Spinal cord (tissue), 10 donors: ENCODE measurements around the gene SH3RF3. TPM values are rescaled to one million over a fixed set of nuclear protein-coding genes. Genes with fewer than 3 reads are reported as not detected.

Experiments used
- DNase-seq, 6 donors: peaks; one replicate each; pipeline versions ENCODE4 v3.0.0 to v3.0.0-alpha.2; 2013 to 2015; ENCODE audit warnings: low spot score in 6 of 6, low read depth in 4 of 6
- H3K27ac ChIP-seq: one replicate; pipeline ENCODE4 v1.5.1; 2013; ENCODE audit warnings: low read depth, low read length, control low read depth
- H3K27me3 ChIP-seq: one replicate; pipeline ENCODE4 v1.6.1; 2013; ENCODE audit warnings: low read length; ENCODE audit not compliant: control insufficient read depth, insufficient read depth
- H3K36me3 ChIP-seq: one replicate; pipeline ENCODE4 v1.6.1; 2013; ENCODE audit warnings: low read length; ENCODE audit not compliant: control insufficient read depth, insufficient read depth
- H3K4me1 ChIP-seq: one replicate; pipeline ENCODE4 v1.6.1; 2013; ENCODE audit warnings: low read length; ENCODE audit not compliant: control insufficient read depth, insufficient read depth
- H3K4me3 ChIP-seq: one replicate; pipeline ENCODE4 v1.5.1; 2013; ENCODE audit warnings: low read depth, low read length, control low read depth
- H3K9me3 ChIP-seq: one replicate; pipeline ENCODE4 v1.6.1; 2013; ENCODE audit warnings: low read length; ENCODE audit not compliant: control insufficient read depth, insufficient read depth
- WGBS: methylation state at CpG from one replicate; pipeline ENCODE4 v1.1.5; 2013; ENCODE audit warnings: missing lambda C conversion rate; ENCODE audit not compliant: insufficient coverage; 5-methylcytosine and 5-hydroxymethylcytosine counted together
- polyA plus RNA-seq, 2 donors: library from polyadenylated mRNA; unstranded; fragments of 120-200 nt; gene quantifications; one replicate each; pipeline ENCODE4 v1.2.1, GENCODE V29; 2013; ENCODE audit not compliant: insufficient read length in 2 of 2
- total RNA-seq, 2 donors: library from RNA; depleted of rRNA in 1 of 2; stranded (reverse); fragments of 120-200 nt in 1 of 2; fragments of >200 nt in 1 of 2; gene quantifications; one replicate each; pipeline versions ENCODE4 v1.2.3 to v1.2.4, GENCODE V29; 2013 to 2014
- donor health status: healthy.

SH3RF3 gene
- total and polyA plus RNA-seq, 4 donors: 4.8 to 11.8 (median 7.8) TPM

- H3K4me1 ChIP-seq: peaks cover 12% of the 10 kb centered on the region
- no peak overlapping the region for H3K27ac ChIP-seq
- no peak for DNase-seq
- no peaks in the 10 kb centered on the region for H3K36me3 ChIP-seq
- WGBS: 90% methylated on average over 2 of the region's 4 CpGs
- peaks cover 4% of the 10 kb centered on the region for H3K27me3 ChIP-seq
- H3K9me3 ChIP-seq: no peaks in the 10 kb centered on the region
- no peak overlapping the region for H3K4me3 ChIP-seq
Observed at GRCh38 chr2:109330056-109330455, 201.1 kb downstream of the SH3RF3 start.

- H3K27ac ChIP-seq: no peak overlapping the region
Observed at GRCh38 chr2:109331081-109331480, 202.1 kb downstream of the SH3RF3 start.

DNA sequence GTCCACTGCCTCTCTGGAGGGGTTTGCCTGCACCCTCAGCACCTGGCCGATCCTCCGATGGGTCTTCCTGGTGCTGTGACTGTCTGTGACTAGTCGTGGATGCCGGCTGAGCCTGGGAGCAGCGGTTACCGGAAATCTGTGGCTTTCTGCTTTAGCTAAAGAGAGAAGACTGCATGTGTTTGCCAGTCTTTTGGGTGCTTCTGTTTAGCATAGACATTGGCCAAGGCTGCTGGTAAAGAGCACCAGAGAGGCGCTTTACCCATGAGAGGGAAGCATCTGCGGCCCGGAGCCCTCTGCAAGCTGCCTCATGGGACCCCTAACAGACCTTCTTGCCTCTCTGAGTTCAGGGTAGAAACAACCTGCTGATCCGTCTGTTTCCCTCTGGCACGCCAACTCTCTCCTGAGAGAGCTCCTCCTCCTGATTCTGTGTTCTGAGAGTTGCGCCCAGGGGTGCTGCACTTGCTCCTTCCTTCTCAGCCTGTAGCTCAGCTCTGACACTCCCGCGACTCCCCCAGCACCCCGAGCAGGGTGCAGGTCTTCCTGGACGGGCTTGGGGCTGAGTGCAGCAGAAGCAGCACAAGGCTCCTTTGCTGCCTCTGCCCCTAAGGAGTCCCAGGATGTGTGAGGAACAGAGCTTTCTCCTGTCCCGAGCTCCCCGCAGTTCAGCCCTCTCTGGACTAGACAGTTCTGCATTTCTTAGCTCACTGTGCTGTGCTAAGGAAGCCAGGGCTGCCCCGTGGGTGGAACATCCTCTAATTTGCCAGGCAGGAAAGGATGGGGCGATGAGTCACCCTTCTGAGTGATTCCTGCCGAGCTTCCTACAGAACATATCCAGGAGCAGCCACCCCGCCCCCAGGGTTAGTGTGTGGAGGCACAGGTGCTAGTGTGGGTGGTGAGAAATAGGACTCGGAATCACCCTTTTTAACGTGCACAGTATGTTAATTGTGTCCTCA lies 203.2 kb downstream of the SH3RF3 start:
- WGBS: 75% methylated on average over 18 of the region's 24 CpGs
- no peaks in the 10 kb centered on the region for H3K9me3 ChIP-seq
- DNase-seq: peak in 1 of 6 donors; percentile 76
- H3K27ac ChIP-seq: no peak overlapping the region
- peaks cover 16% of the 10 kb centered on the region for H3K4me1 ChIP-seq
- H3K4me3 ChIP-seq: no peak overlapping the region
- no peaks in the 10 kb centered on the region for H3K36me3 ChIP-seq
- H3K27me3 ChIP-seq: peaks cover 4% of the 10 kb centered on the region

More at GRCh38 chr2:109331081-109331480, 202.1 kb downstream of the SH3RF3 start:
- H3K4me1 ChIP-seq: peaks cover 16% of the 10 kb centered on the region
- DNase-seq: peak in 1 of 6 donors; percentile 94
- no peak overlapping the region for H3K4me3 ChIP-seq
- H3K9me3 ChIP-seq: no peaks in the 10 kb centered on the region
- no peaks in the 10 kb centered on the region for H3K36me3 ChIP-seq
- peaks cover 4% of the 10 kb centered on the region for H3K27me3 ChIP-seq
- no CpG with 5 or more reads among the region's 4 CpGs for WGBS

DNA sequence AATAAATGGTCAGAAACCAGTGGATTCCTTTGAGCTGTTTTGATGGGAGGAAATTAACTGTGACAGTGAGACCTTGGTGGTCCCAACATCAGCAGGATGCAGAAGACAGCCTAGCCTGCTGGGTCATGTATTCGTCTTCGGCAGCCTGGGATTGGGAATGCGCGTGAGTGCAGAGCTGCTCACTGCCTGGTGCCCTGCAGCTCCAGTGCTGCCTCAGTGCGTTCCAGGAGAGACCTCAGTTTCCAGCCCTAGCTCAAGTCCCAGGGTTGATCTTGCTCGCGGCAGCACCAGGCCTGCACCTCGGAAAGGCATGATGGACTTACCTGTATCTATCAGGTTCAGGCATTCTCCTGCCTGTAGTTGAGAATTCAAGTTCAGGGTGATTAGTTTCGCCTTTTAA lies 203.9 kb downstream of the SH3RF3 start:
- Histone ChIP-seq H3K36me3 (no peaks in the 10 kb centered on the region), H3K9me3 (no peaks in the 10 kb centered on the region), H3K4me1 (peaks cover 16% of the 10 kb centered on the region), H3K27ac (no peak overlapping the region), H3K27me3 (peaks cover 4% of the 10 kb centered on the region), H3K4me3 (no peak overlapping the region)
- WGBS: 86% methylated on average over 9 of the region's 9 CpGs
- no peak for DNase-seq

- WGBS: 87% methylated on average over 3 of the region's 7 CpGs
- DNase-seq: no peak
- Histone ChIP-seq H3K9me3 (no peaks in the 10 kb centered on the region), H3K4me3 (no peak overlapping the region), H3K4me1 (peaks cover 16% of the 10 kb centered on the region), H3K27me3 (peaks cover 5% of the 10 kb centered on the region), H3K27ac (no peak overlapping the region), H3K36me3 (no peaks in the 10 kb centered on the region)
Observed at GRCh38 chr2:109333414-109334210, 204.6 kb downstream of the SH3RF3 start.

- H3K4me1 ChIP-seq: peaks cover 16% of the 10 kb centered on the region
- peaks cover 5% of the 10 kb centered on the region for H3K27me3 ChIP-seq
- H3K4me3 ChIP-seq: no peak overlapping the region
- DNase-seq: no peak
- no peaks in the 10 kb centered on the region for H3K36me3 ChIP-seq
- peak overlapping the region; percentile 2 for H3K27ac ChIP-seq
- no peaks in the 10 kb centered on the region for H3K9me3 ChIP-seq
- 92% methylated on average over 2 of the region's 12 CpGs for WGBS
Observed at GRCh38 chr2:109335631-109336176, 206.7 kb downstream of the SH3RF3 start.

DNA sequence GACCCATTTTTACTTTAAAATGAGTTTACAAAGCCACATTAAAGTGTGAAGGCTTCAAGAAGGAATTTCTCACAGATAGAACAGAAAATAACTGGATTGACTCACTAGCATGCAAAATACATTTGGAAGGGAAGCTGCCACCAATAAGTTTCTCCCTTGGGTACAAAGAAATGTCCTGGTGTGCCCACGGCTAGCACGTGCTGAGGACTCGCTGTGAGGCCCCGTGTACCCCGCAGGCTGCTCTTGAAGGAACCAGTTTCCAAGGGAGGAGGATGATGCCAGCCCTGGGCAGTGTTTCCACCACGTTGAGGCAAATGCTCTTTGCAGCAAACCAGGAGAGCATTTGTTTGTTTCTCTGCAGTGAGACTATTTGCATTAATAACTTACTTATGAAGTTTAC lies 207.3 kb downstream of the SH3RF3 start:
- Histone ChIP-seq H3K36me3 (no peaks in the 10 kb centered on the region), H3K27ac (no peak overlapping the region), H3K4me1 (peaks cover 16% of the 10 kb centered on the region), H3K9me3 (no peaks in the 10 kb centered on the region), H3K27me3 (peaks cover 5% of the 10 kb centered on the region), H3K4me3 (no peak overlapping the region)
- WGBS: 52% methylated on average over 5 of the region's 6 CpGs
- no peak for DNase-seq

GRCh38 chr2:109337221-109337620 lies 208.2 kb downstream of the SH3RF3 start:
- Histone ChIP-seq H3K4me3 (no peak overlapping the region), H3K36me3 (no peaks in the 10 kb centered on the region), H3K4me1 (peaks cover 12% of the 10 kb centered on the region), H3K9me3 (no peaks in the 10 kb centered on the region), H3K27me3 (peaks cover 3% of the 10 kb centered on the region), H3K27ac (no peak overlapping the region)
- WGBS: 100% methylated on average over 9 of the region's 9 CpGs
- no peak for DNase-seq

DNA sequence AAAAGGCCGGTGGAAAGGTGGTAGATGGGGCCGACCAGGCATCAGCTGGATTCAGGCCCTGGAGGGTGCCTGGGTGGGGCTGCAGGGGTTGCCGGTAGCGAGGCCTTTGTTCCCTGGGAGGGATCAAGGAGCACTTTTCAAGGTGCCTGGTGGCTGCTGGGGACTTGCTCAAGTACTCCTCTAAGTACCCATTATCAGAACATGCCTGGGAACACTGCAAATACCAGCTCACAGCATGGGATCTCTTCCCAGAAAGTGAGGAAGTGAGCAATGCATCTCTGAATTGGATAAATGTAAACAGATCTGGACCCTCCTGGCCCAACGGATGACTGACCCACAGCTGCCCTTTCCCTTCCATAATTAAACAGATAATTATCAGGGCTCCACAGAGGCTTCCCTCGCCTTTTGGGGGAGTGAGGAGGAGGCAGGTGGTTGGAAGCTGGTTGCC lies 210.5 kb downstream of the SH3RF3 start:
- H3K4me3 ChIP-seq: no peak overlapping the region
- 94% methylated on average over 2 of the region's 6 CpGs for WGBS
- H3K27me3 ChIP-seq: peaks cover 4% of the 10 kb centered on the region
- H3K27ac ChIP-seq: no peak overlapping the region
- DNase-seq: no peak
- no peaks in the 10 kb centered on the region for H3K9me3 ChIP-seq
- peaks cover 23% of the 10 kb centered on the region for H3K4me1 ChIP-seq
- H3K36me3 ChIP-seq: no peaks in the 10 kb centered on the region
